UCSD-AML1 (cell line): ENCODE data around the gene CDC42EP4.
"Not testable (repeated sequence)": the region's sequence is repeated elsewhere in the genome, so short reads cannot be mapped to it uniquely, and the experiment has no call there.

Experiments used
- DNase-seq: peaks from one replicate; lab custom pipeline; 2025; ENCODE audit not compliant: unreplicated experiment; lab: John Stamatoyannopoulos, UW

CDC42EP4 gene

DNA sequence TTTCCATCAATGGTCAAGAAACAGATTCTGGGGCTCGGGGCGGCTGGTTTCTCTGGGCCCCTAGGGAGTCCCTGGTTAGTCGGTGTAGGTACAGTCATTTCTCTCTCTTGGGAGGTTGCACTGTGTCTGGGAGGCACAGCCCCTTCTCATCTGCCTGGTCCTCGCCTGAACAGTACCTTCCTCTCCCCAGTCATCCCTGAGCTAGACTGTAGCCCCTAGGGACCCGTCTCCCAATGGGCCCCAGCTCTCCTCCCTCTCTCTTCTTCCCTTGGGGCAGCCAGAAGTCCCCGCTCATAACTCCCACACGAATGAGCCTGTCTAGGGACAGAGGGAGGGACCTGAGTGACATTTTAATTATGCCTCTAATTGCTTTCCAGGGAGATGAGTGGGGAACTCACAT is 29.9 kb downstream of the CDC42EP4 start:
- no peak for DNase-seq

DNA sequence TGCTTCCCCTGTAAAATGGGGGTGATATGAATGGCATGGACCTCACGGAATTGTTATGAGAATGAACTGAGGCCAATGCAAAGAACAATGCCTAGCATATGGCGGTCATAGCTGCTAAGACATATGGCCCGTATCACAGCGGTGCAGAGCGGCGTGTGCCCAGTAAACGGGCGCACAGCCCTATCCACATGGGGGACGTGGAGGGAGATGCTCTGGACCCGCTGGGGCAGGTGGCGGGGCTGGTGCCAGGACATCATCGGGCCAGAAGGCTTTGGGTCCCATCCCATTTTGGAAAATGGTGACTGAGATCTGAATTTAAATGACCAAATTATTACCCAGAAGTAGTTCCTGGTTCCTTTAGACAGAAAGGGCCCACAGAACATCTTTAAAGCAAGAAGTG is 31.6 kb downstream of the CDC42EP4 start:
- DNase-seq: no peak

DNA sequence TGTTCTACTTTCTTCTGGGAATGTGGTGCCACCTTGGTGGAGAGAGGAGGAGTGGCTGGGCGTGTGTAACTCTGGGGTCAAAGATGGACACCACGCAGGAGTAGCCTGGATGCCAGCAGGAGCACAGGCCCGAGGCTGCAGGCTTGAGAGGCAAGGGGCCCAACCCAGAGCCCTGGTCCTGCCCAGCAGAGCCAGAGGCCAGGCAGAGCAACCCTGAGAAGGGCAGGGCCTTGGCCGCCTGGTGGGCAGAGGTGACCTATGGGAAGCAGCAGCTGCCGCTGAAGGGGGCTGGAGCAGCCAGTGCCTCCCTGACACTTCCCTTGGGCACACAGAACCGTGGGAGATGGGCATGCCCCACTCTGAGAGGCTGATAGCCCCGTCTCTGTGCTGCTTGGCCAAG is 32.1 kb downstream of the CDC42EP4 start:
- DNase-seq: no peak

DNA sequence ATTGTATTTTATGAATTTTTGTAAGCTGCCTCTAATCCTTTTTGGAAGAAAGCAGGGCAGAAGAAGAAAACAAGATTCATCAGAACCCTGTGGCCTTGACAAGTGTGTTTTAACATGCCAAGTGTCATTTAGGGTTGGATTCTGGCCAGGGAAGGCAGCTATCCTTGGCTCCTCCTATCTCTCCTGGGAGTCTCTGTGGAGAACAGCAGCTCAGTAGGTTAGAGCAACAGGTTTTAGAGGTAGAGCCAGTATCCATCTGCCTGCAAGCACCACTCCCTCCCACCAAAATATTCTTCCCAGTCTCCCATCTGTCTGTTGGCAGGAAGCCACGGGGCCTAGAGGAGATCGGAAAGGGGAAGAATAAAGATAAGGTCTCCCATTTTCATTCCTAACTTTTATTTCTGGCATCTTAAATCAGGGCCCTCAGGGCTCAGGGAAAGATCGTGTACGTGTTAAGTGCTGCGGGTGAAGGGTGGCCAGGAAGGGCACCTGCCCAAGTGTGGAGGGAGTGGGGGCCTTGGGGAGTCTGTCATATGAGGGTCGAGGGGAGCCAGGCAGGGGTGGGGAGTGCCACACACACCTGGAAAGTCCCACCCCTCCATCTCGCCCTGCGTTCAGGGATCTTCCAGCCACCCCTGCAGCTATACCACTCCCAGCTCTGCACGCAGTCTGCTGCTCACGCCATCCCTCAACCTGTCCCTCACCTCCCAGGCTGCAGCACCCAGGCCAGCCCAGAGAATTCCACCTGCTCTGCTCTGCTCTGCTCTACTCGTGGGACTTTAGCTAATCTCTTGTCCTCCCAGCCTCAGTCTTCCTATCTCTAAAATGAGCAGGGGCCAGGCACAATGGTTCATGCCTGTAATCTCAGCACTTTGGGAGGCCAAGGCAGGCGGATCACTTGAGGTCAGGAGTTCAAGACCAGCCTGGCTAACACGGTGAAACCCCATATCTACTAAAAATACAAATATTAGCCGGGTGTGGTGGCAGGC is 33.0 kb downstream of the CDC42EP4 start:
- no peak for DNase-seq

DNA sequence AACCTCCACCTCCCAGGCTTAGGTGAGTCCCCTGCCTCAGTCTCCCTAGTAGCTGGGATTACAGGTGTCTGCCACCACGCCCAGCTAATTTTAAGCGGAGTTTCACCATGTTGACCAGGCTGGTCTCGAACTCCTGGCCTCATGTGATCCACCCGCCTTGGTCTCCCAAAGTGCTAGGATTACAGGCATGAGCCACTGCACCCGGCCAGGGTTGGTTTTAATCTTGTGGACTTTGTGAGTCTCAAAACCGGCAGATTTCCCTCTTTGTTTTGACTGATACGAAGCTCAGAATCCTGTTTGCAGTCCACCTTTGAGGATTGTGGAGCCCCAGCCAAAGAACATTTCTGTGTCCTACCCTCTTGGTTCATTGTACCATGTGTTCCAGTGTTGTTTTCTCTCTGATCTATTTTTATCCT is 33.7 kb downstream of the CDC42EP4 start:
- no peak for DNase-seq

DNA sequence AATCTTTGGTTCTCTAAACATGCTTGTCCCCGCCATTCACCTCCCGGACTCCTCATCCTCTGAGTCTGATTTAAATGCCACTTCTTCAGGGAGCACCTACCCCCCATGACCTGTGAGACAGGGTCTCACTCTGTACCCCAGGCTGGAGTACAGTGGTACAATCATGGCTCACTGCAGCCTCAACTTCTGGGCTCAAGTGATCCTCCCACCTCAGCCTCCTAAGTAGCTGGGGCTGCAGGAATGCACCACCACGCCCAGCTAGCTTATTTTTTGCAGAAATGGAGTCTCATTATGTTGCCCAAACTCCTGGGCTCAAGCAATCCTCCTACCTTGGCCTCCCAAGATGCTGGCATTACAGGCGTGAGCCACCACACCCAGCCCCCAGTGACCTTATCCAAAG is 37.3 kb downstream of the CDC42EP4 start:
- DNase-seq: no peak

DNA sequence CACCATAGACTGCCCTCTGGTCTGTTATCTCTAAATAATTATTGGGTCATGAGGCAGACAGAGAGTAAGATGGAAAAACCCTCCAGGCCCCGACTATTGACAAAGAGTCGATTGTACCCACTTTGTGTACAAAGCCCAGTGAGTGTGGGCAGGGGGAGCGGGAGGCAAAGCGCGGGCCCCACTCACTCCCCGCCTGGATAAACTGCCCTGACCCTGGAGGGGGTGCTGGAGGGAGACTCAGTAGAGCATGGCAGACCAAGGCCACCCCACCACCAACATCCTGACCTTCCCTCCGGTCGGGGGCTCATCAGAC is 38.9 kb downstream of the CDC42EP4 start:
- DNase-seq: no peak

DNA sequence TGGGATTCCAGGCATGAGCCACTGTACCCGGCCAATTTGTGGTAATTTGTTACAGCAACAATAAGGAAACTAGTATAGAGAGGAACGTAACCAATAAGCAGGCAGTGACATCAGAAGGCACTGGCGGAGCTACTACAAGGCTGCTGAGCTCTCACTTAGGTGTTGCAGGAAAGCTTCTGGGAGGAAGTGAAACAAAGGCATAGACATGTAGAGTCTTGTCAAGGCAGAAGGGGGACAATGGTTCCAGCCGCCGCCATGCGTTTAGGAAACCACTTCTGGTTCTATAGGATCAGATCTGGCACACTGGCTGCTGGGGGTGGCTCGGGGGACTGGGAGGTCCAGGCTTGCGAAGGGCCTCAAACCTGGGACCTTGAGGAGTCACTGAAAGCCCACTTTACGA is 40.7 kb downstream of the CDC42EP4 start:
- no peak for DNase-seq

DNA sequence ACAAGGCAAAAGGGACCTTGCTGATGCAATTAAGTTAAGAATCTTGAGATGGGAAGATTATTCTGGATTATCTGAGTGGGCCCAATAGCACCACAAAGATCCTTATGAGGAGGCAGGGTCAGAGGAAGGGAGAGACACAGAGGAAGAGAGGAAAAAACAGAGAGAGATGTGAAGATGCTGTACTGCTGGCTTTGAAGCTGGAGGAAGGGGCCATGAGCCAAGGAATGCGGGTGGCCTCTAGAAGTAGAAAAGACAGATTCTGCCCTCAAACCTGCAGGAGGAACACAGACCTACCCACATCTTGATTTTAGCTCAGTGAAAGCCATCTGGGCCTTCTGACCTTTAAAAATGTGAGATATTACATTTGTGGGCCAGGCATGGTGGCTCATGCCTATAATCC is 42.0 kb downstream of the CDC42EP4 start:
- DNase-seq: no peak

DNA sequence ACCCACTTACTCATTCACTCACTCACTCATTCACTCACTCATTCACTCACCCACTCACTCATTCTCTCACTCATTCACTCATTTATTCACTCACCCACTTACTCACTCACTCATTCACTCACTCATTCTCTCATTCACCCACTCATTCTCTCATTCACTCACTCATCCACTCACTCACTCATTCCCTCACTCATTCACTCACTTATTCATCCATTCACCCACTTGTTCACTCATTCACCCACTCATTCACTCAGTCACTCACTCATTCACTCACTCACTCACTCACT is 42.5 kb downstream of the CDC42EP4 start:
- DNase-seq: no peak

DNA sequence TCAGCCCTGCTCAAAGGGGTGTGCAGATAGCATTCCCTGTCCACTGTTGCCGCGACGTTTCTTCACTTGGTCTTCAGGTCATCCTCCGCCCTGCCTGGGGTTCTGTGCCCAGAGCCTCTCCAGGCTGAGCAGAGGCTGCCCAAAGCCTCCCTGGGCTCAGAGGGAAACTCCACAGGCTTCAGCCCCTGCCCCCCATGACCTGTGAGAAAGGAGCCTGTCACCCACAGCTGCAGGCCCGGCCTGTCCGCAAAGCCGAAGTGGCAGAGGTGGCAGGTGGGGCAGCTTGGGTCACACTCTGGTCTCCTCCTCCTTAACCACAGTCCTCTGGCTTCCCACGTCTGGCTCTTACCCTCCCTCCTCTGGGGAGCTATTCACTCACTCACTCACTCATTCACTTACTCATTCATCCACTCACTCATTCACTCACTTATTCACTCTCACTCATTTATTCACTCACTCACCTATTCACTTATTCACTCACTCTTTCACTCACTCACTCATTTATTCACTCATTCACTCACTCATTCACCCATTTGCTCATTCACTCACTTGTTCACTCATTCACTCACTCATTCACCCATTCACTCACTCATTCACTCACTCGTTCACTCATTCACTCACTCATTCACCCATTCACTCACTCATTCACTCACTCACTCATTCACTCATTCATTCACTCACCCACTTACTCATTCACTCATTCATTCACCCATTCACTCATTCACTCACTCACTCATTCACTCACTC is 43.0 kb downstream of the CDC42EP4 start:
- no peak for DNase-seq

DNA sequence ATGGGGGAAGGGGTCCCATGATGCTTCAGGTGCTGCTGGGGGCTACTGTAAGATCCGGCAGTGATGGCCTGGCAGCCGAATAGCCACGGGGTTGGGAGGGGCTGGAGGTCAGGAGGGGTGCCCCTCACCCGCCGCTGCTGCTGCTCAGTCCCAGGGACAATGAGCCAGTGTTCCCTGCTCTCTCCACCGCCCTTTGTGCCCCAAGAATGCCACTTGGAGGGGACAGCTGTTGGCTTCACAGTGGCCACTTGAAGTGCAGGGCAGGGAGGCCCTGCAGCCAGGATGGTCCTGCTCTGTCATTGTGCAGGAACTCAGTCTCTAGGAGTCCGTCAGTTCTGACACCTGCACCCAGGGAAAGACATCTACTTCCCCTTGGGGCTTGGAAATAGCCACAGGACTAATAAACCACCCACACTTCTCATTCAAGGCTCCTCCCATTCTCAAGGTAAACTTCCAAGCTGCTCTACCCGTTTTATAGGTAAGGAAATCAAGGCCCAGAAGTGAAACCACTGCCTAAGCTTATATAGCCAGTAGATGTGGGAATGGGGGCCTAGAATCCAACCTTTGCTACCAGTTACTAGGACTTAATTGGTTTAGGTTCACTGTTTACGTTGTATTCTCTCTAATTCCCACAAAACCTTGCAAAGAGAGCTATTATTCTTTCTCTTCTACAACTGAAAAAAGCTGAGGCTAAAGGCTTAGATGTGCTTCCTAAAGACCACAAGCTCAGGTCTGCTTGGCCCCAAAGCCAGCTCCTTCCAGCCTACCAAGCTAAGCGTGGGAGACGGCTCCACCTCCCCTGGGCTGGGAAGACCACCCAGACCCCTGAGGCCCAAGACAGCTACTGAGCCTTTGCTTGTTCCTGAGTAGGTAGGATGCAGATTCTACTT is 43.9 kb downstream of the CDC42EP4 start:
- DNase-seq: no peak

DNA sequence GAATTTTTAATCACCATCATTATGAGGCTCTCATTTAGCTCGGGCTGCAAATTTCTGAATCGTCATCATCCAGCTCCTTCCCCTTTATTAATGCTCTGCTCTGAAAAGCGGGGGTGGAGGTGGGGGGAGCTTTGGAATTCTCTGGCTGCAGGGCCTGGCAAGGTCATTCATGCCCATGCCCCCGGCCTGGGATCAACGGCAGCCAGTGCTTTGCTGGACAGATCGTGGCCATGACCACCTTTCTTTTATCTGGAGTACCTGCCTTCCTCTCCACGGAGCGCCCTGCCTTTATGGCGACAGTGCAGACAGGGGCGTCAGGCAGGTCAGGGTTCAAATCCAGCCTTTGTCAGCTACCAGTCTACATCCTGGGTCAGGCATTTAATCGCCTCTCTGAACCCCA is 45.0 kb downstream of the CDC42EP4 start:
- no peak for DNase-seq

DNA sequence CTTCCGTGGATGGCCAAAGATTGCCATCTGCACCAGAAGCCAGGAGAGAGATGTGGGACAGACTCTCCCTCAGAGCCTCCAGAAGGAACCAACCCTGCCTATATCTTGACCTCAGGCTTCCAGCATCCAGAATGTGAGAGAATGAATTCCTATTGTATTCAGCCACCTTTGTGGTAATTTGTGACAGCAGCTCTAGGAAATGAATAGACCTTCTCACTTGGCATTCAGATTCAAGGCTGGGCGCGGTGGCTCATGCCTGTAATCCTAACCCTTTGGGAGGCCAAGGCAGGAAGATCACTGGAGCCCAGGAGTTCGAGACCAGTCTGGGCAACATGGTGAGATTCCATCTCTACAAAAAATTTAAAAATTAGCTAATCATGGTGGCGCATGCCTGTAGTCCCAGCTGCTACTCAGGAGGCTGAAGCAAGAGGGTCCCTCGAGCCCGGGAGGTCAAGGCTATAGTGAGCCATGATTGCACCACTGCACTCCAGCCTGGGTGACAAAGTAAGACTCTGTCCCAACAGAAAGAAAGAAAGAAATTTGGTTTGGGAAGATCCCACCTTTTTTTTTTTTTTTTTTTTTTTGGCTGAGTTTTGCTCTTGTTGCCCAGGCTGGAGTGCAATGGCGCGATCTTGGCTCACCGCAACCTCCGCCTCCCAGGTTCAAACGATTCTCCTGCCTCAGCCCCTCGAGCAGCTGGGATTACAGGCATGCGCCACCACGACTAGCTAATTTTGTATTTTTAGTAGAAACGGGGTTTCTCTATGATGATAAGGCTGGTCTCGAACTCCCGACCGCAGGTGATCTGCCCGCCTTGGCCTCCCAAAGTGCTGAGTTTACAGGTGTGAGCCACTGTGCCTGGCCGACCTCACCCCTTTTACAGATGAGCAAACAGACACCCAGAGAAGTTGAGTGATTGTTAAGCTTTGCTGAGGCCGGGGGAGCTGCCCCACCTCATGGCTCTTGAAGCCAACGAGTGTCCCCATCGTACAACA is 45.9 kb downstream of the CDC42EP4 start:
- no peak for DNase-seq

DNA sequence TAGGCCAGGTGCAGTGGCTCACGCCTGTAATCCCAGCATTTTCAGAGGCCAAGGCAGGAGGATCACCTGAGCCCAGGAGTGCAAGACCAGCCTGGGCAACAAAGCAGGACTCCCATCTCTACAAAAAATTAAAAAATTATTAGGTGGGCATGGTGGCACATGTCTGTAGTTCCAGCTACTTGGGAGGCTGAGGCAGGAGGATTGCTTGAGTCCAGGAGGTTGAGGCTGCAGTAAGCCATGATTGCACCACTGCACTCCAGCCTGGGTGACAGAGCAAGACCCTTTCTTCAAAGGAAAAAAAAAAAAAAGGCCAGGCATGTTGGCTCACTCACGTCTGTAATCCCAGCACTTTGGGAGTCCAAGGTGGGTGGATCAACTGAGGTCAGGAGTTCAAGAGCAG is 47.4 kb downstream of the CDC42EP4 start:
- DNase-seq: not testable (repeated sequence)

DNA sequence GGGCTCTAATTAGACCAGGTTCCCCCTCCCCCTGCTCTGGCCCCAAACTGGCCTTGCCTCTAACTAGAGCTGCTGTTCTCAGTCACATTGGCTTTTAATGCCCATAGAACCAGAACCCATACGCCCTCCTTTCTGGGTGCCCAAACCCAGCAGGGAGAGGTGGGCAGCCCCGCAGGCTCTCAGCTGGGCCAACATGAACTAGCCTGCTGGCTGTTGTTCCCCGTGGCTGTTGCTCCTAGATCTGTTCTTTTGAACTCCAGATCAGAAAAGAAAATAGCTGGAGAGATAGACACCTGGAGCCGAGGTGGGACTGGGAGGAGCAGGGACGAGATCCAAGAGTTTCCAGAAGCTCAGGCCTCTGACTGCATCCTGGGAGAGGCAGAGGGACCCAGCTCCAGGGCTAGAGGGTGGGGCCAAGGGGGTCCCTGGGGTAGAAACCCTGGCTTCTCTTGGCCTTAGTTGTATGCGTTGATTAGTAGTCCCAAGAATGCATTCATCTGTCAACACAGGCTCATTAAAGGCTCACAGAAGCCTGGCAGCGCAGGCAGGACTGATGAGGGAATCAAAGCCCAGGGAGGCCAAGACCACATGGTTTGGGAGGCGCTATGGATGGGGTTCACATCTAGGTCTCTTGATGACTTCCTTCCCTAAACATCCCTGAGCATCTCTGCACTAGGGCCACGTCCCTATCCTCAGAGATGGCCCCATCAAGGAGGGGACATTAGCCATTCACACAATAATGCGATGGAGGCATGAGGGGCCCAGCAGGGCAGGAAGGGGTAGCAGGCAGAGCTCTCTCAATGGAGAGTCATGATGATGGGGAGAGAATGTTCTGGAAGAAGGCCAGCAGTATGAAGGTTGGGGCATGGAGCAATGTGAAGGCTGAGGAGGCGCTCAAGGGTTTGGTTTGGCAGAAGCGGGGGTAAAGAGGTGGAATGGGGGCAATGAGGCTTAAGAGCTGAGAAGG is 48.8 kb downstream of the CDC42EP4 start:
- no peak for DNase-seq

DNA sequence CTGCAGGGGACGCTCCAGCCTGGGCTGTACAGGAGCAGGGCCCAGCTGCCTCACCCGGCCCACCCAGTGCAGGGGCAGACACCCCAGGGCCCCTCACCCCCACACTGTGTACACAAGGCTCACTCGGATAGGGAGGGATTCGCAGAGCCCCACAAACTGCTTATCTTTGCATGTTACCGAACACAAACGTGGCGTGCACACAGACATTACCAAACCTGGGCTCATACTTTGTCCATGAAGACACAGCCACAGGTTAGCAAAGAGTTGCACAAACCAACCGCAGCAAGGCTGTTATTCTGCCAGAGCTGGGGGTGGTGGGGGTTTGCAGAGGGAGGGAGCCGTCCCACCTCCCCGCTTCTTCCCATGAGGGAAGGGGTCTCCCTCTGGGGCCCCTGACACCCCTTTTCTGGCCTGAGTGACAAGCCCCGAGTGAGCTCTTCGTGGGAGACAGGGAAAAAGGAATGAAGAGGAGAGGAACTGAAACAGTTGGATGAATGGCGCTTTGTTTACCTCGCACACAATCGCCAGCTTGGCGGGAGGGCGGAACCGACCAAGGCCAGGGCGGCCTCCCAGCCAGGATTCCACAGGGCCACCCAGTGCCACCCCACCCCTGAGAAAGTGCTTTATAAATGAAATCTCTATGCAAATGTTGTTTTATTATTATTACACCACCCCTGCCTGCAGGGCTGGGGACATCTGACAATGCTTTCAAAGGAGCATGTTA is 49.7 kb downstream of the CDC42EP4 start:
- no peak for DNase-seq

DNA sequence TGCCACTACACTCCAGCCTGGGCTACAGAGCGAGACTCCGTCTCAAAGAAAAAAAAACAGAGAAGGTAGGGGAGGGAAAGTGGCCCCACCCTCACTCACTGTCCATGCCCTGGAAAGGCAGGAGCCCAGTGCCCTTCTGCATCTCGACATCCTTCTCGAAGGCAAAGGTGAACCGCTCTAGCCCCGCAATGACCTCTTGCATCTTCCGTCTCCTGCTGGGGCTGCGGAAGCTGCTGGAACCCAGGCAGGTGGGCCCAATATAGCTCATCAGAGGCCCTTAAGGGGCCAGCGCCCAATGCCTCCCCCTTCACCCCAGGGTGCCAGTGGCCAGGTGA is 50.2 kb downstream of the CDC42EP4 start, which contains the start of gene CPSF4L:
Gene CPSF4L (minus strand): TSS at position 264 of the 335 bp plus-strand sequence. CDS start 62 bp downstream, at position 202.
- no peak for DNase-seq

DNA sequence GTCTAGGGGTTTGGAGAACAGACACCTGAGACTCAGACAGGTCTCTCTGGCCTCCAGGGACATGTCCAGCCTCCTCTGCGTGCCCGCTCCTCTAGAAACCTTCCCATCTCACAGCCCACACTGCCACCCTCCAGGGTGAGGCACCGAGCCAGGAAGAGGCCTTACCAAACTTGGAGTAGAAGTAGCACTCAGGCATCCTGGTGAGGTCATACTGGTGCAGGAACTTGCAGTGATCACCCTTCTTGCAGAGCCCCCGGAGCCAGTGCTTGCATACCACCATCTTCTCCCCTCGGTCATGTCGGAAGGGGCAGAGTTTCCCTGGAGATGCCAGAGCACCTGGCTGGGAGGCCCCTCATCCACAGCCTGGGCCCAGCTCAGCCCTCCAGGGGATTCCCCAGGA is 54.3 kb downstream of the CDC42EP4 start:
- no peak for DNase-seq
